Measurements from ENCODE around the gene SCMH1.
A peak's percentile ranks its signal among the peaks of the same experiment; 100 is the strongest.
"Not testable (repeated sequence)": the region's sequence is repeated elsewhere in the genome, so short reads cannot be mapped to it uniquely, and the experiment has no call there.

Gene SCMH1

GRCh38 chr1:41241749-41242341 is at the start of gene SCMH1:
TSS of gene SCMH1 (minus strand) at chr1:41242306. CDS start at chr1:41186133, 56,173 bp downstream.
- peak; percentile 33 for DNase-seq (ENCODE audit: low read depth)

GRCh38 chr1:41291195-41291594 is 49.1 kb upstream of the SCMH1 start:
- no peak for DNase-seq (ENCODE audit: low read depth)

- no peak for DNase-seq (ENCODE audit: low read depth)
These were observed 47.1 kb upstream of the SCMH1 start for GRCh38 chr1:41289196-41289595.

GRCh38 chr1:41286992-41287391 is 44.9 kb upstream of the SCMH1 start:
- DNase-seq (ENCODE audit: low read depth), result no peak

- DNase-seq (ENCODE audit: low read depth), result no peak
These were observed 44.4 kb upstream of the SCMH1 start for GRCh38 chr1:41286486-41286885.

- DNase-seq (ENCODE audit: low read depth), result no peak
These were observed 43.7 kb upstream of the SCMH1 start for GRCh38 chr1:41285818-41286217.

GRCh38 chr1:41284121-41284520 is 42.0 kb upstream of the SCMH1 start:
- no peak for DNase-seq (ENCODE audit: low read depth)

- DNase-seq (ENCODE audit: low read depth), result peak; percentile 9
These were observed 40.7 kb upstream of the SCMH1 start for GRCh38 chr1:41282679-41283317.

GRCh38 chr1:41281334-41281733 is 39.2 kb upstream of the SCMH1 start:
- DNase-seq (ENCODE audit: low read depth), result no peak

GRCh38 chr1:41280202-41281032 is 38.3 kb upstream of the SCMH1 start:
- DNase-seq (ENCODE audit: low read depth), result no peak

- DNase-seq (ENCODE audit: low read depth), result no peak
These were observed 36.0 kb upstream of the SCMH1 start for GRCh38 chr1:41278076-41278475.

- no peak for DNase-seq (ENCODE audit: low read depth)
These were observed 35.4 kb upstream of the SCMH1 start for GRCh38 chr1:41277371-41277975.

GRCh38 chr1:41275831-41276230 is 33.7 kb upstream of the SCMH1 start:
- DNase-seq (ENCODE audit: low read depth), result no peak

GRCh38 chr1:41274752-41275545 is 32.8 kb upstream of the SCMH1 start:
- DNase-seq (ENCODE audit: low read depth), result no peak

GRCh38 chr1:41272601-41273000 is 30.5 kb upstream of the SCMH1 start:
- no peak for DNase-seq (ENCODE audit: low read depth)

- DNase-seq (ENCODE audit: low read depth), result peak; percentile 43
These were observed 26.2 kb upstream of the SCMH1 start for GRCh38 chr1:41268154-41268770.

GRCh38 chr1:41261926-41262618 is 20.0 kb upstream of the SCMH1 start:
- no peak for DNase-seq (ENCODE audit: low read depth)

GRCh38 chr1:41260768-41261167 is 18.7 kb upstream of the SCMH1 start:
- DNase-seq (ENCODE audit: low read depth), result no peak

GRCh38 chr1:41259221-41259620 is 17.1 kb upstream of the SCMH1 start:
- no peak for DNase-seq (ENCODE audit: low read depth)

GRCh38 chr1:41255978-41256377 is 13.9 kb upstream of the SCMH1 start:
- no peak for DNase-seq (ENCODE audit: low read depth)

- not testable (repeated sequence) for DNase-seq (ENCODE audit: low read depth)
These were observed 9.0 kb upstream of the SCMH1 start for GRCh38 chr1:41251120-41251519.
